ENCODE data around the gene KAT2A.
A peak's percentile ranks its signal among the peaks of the same experiment; 100 is the strongest.

The KAT2A gene

GRCh38 chr17:42090964-42091790 is 30.0 kb downstream of the KAT2A start:
- DNase-seq, result no peak

GRCh38 chr17:42088736-42089135 is 32.4 kb downstream of the KAT2A start:
- no peak for DNase-seq

DNA sequence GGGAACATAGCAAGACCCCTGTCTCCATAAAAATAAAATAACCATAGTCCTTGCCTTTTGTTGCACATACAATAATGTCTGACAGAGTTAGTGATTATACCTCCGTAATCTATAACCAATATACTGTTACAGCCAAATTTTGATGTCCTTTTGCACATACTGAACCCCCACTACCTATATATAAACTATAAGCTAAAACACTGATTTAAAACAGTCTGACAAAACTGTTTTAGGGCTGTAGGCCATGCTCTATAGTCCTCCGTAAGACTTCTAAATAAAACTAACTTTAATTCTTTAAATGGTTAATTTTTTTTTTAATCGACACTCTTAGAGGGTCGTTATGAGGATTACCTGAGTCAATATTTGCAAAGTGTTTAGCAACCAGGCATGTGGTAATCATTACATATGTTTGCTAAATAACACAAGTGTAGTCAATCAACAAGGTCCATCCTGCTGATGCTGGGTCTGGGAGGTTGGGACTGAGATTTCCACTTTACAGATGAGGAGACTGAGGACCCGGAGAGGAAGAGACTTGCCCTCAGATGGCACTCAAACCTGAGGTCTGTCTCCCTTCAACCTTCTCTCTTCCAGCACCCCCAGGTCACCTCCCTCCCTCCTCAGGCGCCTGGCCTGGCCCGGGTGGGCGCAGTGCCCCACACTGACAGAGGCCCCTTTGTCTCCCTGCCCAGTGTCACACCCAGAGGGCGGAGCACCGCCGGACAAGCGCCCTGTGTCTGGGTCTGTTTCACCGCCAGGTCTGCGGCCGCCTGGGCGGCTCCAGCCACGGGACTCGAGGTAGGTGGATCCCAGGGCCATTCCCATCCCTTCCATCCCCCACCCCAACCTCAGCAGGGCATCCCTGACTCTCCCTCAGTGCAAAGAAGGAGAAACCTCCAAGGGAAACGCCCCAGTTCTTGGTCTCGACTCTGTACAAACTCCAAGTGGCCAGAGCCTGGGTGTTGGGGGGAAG is 33.1 kb downstream of the KAT2A start:
- DNase-seq, result no peak

- DNase-seq, result no peak
Observed at GRCh38 chr17:42087042-42087701, 34.0 kb downstream of the KAT2A start.

GRCh38 chr17:42081516-42082129 is 39.5 kb downstream of the KAT2A start:
- DNase-seq, result no peak

DNA sequence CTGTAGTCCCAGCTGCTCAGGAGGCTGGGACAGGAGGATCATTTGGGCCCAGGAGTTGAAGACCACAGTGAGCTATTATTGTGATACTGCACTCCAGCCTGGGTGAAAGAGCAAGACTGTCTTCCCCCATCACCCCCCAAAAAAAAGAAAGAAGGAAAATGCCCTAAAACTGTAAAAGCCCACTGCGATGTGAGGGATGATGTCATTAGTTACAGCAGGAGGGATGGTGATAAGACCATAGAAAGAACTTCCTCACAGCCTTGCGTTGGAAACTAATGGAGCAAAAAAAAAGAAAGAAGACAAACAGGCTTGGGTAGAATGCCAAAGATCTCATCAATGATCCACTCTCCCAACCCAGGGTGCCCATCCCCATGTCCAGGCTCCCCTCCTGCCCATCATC is 41.6 kb downstream of the KAT2A start:
- DNase-seq, result no peak

DNA sequence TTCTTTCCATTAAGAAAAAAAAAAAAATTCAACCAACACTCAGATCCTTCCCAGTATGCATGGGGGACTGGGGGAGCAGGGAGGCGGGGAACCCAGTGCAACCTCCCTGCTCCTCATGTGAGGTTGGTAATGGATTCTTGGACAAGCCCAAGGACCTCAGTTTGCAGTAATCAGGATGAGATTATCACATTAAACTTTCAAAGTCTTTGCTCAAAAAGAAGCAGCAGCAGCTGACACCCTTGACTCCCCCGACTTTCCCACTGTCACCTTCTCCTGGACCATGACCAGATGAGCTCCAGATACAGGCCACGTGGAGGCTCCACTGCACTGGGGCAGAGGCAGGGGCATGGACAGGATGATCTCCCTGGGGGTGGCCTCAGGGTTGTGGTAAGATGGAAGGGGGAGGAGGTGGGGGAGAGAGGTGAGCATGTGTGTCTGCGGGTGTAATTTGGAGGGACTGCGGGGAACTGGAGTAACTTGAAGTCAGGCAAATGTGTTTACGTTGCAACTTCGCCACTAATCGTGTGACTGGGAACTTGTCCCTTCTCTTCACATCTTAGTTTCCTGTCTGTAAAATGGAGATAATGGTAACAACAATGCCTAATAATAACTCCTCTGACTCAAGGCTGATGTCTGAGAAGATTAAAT is 42.6 kb downstream of the KAT2A start:
- no peak for DNase-seq

- no peak for DNase-seq
Observed at GRCh38 chr17:42077755-42078154, 43.4 kb downstream of the KAT2A start.

GRCh38 chr17:42076797-42077559 is 44.2 kb downstream of the KAT2A start:
- no peak for DNase-seq

GRCh38 chr17:42075789-42076188 is 45.4 kb downstream of the KAT2A start:
- no peak for DNase-seq

GRCh38 chr17:42072323-42073187 is 48.6 kb downstream of the KAT2A start:
- no peak for DNase-seq

DNA sequence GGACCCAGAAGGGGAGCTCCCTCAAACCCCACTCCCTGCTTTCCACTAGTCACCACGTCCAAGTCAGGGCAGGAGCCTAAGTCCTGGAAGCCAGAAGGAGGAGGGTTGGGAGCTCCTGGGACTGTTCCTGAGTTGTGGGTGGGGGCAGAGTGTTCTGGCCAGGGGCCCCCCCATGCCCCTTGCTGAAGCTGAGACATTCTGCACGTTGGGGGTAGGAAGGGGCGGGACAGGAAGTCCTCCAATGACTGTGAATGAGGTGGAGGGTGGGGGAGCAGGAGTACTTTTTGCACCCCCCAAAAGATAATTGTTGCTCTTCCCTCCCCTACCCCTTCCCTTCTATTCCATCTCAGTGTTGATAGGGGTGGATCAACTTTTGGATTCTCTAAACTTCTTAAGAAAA is 49.4 kb downstream of the KAT2A start:
- no peak for DNase-seq

DNA sequence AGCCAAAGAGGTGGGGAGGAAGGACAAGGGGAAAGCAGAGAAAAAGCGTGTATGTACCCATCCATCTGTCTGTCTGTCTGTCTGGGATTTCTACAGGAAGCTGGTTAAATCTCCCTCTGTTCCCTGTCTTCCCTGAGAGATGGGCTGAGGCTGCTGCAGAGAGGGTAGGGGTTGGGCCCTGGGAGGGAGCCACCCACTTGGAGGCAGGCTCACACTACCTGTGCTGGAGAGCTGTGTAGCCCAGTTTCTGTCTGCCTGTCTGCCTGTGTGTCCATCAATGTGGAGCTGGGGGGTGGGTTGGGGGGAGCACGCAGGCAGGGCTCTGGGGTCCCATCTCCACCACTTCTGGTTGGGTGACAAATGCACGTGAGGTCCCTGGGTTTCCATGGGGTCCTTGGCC is 52.2 kb downstream of the KAT2A start:
- DNase-seq, result no peak

GRCh38 chr17:42067371-42068091 is 53.6 kb downstream of the KAT2A start:
- peak; percentile 86 for DNase-seq

DNA sequence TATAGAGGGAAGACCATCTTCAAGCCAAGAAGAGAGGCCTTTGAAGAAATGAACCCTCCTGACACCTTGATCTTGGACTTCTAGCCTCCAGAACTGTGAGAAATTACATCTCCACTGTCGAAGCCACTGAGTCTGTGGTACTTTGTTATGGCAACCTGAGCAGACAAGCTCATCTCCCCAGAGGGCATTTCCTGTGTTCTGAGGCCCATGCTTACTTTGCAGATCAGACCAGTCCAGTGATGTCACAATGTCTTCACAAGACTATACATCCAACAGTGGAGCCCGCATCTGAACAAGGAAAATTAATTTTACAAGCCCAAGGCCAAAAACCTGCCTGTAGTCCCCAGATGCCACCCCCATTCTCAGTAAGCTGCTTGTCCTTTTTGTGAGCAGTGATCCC is 56.0 kb downstream of the KAT2A start:
- DNase-seq, result no peak
